ENCODE measurements around the gene CEP104. TPM values are rescaled to one million over a fixed set of nuclear protein-coding genes. Genes with fewer than 3 reads are reported as not detected.

CEP104 gene
- total and polyA plus RNA-seq, 8 donors = 9.2 to 37.7 (median 23.7) TPM

GRCh38 chr1:3785456-3786157, 71.4 kb downstream of the CEP104 start:
- intact Hi-C loops (cut with DNase I) = no loop called here
- peak in 1 of 4 donors; percentile 42 for ATAC-seq
- Histone ChIP-seq H3K36me3 (peaks cover 3 to 64% (median 30%) of the 10 kb centered on the region in 3 donors), H3K4me3 (no peak overlapping the region), H3K27me3 (no peaks in the 10 kb centered on the region), H3K27ac (no peak overlapping the region), H3K4me1 (no peaks in the 10 kb centered on the region), H3K9me3 (no peaks in the 10 kb centered on the region)
- no peak for FAIRE-seq
- peak in 2 of 6 donors; percentile 20 to 51 for DNase-seq
- 77 to 88% methylated on average over 14 of the region's 14 CpGs for WGBS, 2 donors
- TF ChIP-seq, protein P1, sequence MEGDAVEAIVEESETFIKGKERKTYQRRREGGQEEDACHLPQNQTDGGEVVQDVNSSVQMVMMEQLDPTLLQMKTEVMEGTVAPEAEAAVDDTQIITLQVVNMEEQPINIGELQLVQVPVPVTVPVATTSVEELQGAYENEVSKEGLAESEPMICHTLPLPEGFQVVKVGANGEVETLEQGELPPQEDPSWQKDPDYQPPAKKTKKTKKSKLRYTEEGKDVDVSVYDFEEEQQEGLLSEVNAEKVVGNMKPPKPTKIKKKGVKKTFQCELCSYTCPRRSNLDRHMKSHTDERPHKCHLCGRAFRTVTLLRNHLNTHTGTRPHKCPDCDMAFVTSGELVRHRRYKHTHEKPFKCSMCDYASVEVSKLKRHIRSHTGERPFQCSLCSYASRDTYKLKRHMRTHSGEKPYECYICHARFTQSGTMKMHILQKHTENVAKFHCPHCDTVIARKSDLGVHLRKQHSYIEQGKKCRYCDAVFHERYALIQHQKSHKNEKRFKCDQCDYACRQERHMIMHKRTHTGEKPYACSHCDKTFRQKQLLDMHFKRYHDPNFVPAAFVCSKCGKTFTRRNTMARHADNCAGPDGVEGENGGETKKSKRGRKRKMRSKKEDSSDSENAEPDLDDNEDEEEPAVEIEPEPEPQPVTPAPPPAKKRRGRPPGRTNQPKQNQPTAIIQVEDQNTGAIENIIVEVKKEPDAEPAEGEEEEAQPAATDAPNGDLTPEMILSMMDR (IDR thresholded peaks at IDR 0.05) = no peak

GRCh38 chr1:3785045-3785444, 72.0 kb downstream of the CEP104 start:
- no peaks in the 10 kb centered on the region for H3K9me3 ChIP-seq
- H3K27ac ChIP-seq = no peak overlapping the region
- peak in 1 of 4 donors; percentile 17 for ATAC-seq
- FAIRE-seq = no peak
- H3K4me1 ChIP-seq = no peaks in the 10 kb centered on the region
- TF ChIP-seq, protein P1 (IDR thresholded peaks at IDR 0.05) = no peak
- no peak overlapping the region for H3K4me3 ChIP-seq
- 68 to 70% methylated on average over 13 of the region's 13 CpGs for WGBS, 2 donors
- peaks cover 3 to 69% (median 30%) of the 10 kb centered on the region in 3 donors for H3K36me3 ChIP-seq
- DNase-seq = peak in 2 of 6 donors; percentile 45 to 55
- H3K27me3 ChIP-seq = no peaks in the 10 kb centered on the region
- intact Hi-C loops (cut with DNase I) = no loop called here

DNA sequence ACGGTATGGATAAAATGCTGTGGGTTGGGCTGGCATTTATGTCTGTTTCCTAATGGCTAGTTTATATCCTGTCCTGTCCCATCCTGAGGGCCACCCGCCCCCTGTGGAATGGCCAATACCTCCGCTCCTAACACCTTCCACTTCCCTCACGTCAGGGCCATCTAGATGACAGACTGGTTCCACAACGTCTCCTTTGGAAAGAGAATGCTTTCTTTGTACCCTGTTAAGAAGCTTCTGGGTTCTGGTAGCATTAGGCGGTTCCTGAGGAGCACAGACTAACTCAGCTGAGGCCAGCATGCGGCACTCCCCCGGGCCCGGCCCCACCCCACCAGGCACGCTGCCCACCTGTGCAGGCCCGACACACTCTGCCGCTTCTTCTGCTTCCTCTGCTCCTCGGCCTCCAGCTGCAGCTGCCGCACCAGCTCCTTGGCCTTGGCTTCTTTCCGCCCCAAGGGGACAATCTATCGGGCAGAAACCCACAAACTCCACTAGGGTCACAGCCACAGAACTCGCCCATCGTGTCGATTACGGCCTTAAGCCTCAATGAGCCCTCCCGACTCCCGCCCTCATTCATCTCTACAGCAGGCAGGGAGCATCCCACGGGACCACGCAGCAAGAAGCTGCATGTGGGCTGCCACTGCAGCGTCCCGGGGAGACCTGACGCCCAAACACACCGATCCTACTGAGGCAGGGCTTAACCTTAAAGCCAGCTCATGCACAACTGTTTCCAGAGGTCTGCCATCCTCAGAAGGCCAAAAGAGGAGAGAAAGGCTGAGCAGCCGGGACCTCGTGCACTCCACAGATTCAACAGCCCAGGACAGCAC, 73.1 kb downstream of the CEP104 start:
- TF ChIP-seq, protein P1 (IDR thresholded peaks at IDR 0.05) = no peak
- peaks cover 3 to 75% (median 30%) of the 10 kb centered on the region in 3 donors for H3K36me3 ChIP-seq
- DNase-seq = peak in 2 of 6 donors; percentile 23 to 44
- no peaks in the 10 kb centered on the region for H3K9me3 ChIP-seq
- no peaks in the 10 kb centered on the region for H3K27me3 ChIP-seq
- ATAC-seq = no peak
- H3K4me1 ChIP-seq = no peaks in the 10 kb centered on the region
- intact Hi-C loops (cut with DNase I) = no loop called here
- WGBS, 2 donors = 91 to 94% methylated on average over 30 of the region's 30 CpGs
- no peak for FAIRE-seq
- no peak overlapping the region for H3K27ac ChIP-seq
- H3K4me3 ChIP-seq = no peak overlapping the region

DNA sequence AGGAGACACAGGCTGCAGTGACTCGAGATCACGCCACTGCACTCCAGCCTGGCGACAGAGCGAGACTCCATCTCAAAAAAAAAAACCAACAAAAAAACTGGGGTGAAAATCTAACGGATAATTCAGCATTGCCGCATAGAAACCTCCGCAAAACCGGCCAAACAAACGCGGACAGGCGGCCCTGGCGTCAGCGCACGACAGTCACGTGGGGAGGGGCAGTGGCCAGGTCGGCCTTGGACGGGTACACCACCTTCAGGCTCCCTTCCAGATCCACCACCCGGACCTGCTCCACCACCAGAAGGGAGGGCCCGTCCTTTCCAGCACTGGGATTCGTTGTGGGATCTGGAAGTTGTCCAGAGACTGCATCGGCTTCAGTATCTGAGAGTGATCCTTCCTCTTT, 76.1 kb downstream of the CEP104 start:
- no peaks in the 10 kb centered on the region for H3K27me3 ChIP-seq
- peaks cover 3 to 62% (median 30%) of the 10 kb centered on the region in 3 donors for H3K36me3 ChIP-seq
- DNase-seq (no peak), FAIRE-seq (no peak), ATAC-seq (no peak)
- WGBS, 2 donors = 85 to 87% methylated on average over 21 of the region's 21 CpGs
- no peaks in the 10 kb centered on the region for H3K4me1 ChIP-seq
- TF ChIP-seq, protein P1 (IDR thresholded peaks at IDR 0.05) = no peak
- no peak overlapping the region for H3K4me3 ChIP-seq
- intact Hi-C loops (cut with DNase I) = no loop called here
- H3K27ac ChIP-seq = no peak overlapping the region
- no peaks in the 10 kb centered on the region for H3K9me3 ChIP-seq

Measured in pancreas (tissue), 10 donors.